GM21717 (cell line): Measurements from ENCODE around the gene RSAD2.

ENCODE experiments used
- ATAC-seq: cut with Tn5 transposase; IDR thresholded peaks from one replicate; pipeline ENCODE4 v1.9.1; 2021; ENCODE audit warnings: mild to moderate bottlenecking, moderate library complexity; ENCODE audit not compliant: unreplicated experiment

The RSAD2 gene

GRCh38 chr2:6941299-6942046 lies 63.9 kb downstream of the RSAD2 start:
- ATAC-seq, result no peak

DNA sequence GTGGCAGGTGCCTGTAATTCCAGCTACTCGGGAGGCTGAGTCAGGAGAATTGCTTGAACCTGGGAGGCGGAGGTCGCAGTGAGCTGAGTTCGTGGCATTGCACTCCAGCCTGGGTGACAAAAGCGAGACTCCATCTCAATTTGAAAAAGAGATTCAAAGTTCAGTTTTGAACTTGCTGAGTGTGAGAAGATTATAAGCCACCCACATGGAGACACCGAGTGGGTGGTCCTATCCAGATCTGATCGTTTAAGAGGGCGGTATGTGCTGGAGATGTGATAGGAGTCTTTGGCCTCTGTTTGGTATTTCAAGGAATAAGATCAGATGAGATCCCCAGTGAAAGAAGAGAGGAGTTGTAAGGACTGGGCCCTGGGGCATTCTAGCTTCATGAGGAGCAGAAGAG lies 65.3 kb downstream of the RSAD2 start:
- no peak for ATAC-seq

- ATAC-seq, result no peak
These were observed 65.9 kb downstream of the RSAD2 start for GRCh38 chr2:6943523-6943922.

DNA sequence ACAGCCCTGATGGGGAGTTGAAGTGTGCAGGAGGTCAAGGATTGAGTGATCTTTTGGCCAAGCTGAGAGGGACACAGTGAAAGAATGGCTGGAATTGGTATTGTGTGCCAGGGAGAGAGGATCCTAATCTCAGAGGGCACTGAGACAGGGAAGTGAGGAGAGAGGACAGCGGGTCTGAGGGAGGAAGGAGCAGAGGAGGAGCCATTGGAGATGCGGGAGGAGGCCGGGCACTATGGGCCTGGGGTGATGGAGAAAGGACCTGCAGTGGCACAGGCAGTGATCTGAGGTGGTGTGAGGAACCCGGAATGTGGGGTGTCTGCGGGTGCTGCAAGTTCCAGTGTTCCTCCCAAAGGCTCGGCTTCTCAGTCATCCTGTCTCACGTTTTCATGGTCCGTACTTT lies 66.4 kb downstream of the RSAD2 start:
- no peak for ATAC-seq

DNA sequence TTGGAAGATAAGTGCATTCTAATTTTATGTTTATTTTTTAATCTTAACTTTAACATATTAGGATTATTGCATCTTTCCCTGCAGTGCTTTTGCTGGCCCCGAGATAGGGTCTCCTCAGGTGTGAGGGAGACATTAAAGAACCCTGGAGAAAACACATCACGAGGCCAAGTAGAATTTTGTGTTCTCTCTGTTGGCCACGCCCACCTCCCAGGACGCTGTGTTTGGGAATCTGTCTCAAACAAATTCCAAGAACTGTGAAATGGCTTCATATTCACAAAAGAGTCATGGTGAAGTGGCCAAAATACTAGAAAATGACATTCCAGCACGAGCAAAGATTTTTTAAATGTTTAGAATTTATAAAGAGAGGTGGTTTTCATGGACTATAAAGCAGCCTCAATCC lies 67.0 kb downstream of the RSAD2 start:
- no peak for ATAC-seq

- ATAC-seq, result peak; percentile 91
These were observed 67.7 kb downstream of the RSAD2 start for GRCh38 chr2:6945087-6945813.

DNA sequence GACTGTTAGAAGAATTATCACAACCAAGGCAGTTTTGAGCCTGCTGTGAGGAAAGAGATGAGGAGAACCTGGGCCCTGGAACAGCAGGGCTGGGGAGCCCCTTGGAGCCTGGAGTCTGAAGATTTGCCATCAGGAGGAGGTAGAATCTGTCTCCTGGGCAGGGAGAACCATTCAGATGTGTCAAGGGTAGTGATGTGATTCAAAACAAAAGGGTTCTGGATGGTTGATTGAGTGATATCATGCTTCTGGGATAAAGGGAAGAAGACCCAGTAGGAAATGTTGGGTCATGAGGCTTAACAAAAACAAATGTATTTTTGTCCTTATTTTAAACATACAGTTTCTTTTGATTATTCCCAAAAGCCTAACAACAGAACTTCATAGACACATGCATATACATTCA lies 68.2 kb downstream of the RSAD2 start:
- peak; percentile 1 for ATAC-seq

DNA sequence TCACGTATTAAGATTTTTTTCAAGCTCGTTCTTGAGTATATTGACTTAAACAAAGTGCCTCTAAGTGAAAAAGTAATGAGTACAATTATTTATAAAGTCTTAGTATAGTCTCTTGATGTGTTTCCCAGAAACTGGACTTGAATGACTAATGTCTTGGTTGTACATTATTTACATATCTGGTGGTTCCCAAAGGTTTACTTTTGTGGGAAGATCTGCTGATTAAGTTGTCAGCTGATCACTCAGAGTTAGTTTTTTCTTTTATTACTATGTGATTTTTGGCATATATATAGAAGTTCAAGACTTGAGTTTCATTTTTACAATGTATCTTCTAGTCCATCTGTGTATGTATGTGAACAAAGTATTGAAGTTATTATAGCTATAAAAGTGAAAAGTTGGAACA lies 69.1 kb downstream of the RSAD2 start:
- no peak for ATAC-seq
